Astrocyte of the hippocampus (primary cell): Measurements from ENCODE around the gene PRAMEF7.
"Not testable (repeated sequence)": the region's sequence is repeated elsewhere in the genome, so short reads cannot be mapped to it uniquely, and the experiment has no call there.

Experiments
- DNase-seq: peaks from one replicate; pipeline ENCODE4 v3.0.0; 2011; ENCODE audit warnings: low read depth, low spot score

The PRAMEF7 gene

DNA sequence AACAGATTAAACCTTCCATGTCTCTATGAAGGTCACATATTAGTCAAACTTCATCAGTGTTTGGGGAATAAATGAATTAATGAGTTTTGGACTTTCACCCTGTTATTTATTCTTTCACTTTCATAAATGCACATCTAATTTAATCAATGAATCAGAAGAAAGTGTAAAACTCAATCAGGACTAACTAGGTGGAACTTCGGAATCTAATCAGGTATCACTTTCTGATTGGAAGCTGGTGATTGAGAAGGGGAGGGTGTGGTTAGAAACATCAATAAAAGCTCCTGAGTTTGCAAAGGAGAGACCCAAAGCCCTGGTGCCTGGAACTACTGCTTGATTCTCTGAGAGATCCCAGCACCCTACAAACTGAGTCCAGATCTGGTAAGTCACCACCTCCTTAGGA is at the start of gene PRAMEF7:
PRAMEF7 (plus strand) TSS at position 301 of the 400 bp plus-strand sequence. CDS start 1,083 bp downstream, outside the sequence.
- DNase-seq: not testable (repeated sequence)

DNA sequence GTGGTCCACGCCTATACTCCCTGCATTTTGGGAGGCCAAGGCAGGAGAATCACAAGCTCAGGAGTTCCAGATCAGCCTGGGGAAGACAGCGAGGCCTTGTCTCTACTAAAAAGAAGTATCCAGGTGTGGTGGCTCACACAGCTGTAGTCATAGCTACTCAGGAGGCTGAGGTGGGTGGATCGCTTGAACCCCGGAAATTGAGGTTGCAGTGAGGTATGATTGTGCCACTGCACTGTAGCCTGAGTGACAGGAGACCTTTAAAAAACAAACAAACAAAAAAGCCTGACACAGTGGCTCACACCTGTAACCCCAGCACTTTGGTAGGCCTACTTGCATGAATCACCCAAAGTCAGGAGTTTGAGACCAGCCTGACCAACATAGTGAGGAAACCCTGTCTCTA is 38.0 kb upstream of the PRAMEF7 start:
- DNase-seq: not testable (repeated sequence)

DNA sequence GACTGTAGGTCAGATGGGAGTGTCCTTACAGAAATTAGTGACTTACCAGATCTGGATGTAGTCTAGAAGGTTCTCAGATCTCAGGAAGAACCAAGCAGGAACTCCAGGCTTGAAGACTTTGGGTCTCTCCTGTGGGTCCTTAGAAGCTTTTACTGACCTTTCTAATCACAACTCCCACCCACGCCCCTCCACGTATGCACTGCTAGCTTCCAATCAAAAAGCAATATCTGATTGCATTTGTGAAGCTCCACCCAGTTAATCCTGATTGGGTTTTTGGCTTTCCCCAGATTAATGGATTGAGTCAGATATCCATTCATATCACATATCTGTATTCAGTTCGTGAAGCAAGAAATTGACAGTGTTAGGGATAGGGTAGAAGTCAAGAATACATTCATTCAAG is 30.3 kb upstream of the PRAMEF7 start, which contains the start of gene PRAMEF4:
PRAMEF4 (minus strand) TSS at position 101 of the 400 bp plus-strand sequence. CDS start 2,807 bp downstream, outside the sequence.
- DNase-seq: not testable (repeated sequence)

DNA sequence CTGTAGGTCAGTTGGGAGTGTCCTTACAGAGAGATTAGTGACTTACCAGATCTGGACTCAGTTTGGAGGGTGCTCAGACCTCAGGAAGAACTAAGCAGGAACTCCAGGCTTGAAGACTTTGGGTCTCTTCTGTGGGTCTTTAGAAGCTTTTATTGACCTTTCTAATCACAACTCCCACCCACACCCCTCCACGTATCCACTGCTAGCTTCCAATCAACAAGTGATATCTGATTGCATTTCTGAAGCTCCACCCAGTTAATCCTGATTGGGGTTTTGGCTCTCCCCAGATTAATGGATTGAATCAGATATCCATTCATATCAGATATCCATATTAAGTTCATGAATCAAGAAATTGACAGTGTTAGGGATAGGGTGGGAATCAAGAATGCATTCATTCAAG is 18.2 kb upstream of the PRAMEF7 start, which contains the start of gene PRAMEF10:
PRAMEF10 (minus strand) TSS at position 101 of the 400 bp plus-strand sequence. CDS start 2,423 bp downstream, outside the sequence.
- not testable (repeated sequence) for DNase-seq

DNA sequence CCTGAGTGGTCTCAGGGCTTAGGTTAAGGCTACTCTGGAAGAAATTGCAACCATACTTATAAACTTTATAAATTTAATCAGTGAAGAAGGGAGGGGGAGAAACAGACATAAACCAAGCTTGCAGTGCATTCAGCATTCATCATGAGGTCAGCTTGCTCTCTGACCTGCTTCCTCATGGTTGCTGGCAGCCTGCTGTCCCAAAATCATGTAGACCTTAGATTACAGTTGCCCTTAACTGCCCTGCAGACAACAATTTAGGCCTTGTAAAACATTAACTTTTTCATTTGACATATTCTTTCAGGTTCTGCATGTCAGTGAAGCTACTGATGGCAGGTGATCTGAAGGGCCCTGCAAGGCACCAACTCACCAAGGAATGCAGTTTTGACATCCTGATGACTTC is 17.2 kb upstream of the PRAMEF7 start:
- not testable (repeated sequence) for DNase-seq

DNA sequence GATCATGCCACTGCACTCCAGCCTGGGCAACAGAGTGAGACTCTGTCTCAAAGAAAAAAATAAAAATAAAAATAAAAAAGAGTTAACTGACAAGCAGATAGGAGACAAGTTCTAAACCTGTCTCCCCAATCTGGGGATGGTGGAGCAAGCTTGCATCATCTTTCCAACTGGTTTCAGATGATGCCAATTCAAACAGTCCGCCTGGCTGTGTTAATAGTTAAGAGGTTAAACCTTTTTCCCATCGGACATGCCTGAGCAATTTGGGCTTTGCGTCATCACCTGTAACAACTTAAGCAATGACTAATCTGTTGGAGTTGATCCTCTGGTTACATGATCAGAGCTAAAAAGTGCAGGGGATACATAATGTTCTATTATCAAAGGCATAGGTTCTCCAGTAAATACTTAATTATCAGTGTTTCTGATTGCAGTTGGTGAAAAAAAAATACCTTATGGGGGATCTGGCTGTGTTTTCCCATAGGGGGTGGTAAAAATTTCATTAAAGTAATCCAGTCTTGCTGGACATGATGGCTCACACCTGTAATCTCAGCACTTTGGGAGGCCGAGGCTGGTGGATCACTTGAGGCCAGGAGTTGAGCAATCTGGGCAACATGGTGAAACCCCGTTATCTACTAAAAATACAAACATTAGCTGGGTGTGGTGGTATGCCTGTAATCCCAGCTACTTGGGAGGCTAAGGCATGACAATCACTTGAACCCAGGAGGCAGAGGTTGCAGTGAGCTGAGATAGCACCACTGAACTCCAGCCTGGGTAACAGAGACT is 12.4 kb upstream of the PRAMEF7 start:
- DNase-seq: not testable (repeated sequence)

DNA sequence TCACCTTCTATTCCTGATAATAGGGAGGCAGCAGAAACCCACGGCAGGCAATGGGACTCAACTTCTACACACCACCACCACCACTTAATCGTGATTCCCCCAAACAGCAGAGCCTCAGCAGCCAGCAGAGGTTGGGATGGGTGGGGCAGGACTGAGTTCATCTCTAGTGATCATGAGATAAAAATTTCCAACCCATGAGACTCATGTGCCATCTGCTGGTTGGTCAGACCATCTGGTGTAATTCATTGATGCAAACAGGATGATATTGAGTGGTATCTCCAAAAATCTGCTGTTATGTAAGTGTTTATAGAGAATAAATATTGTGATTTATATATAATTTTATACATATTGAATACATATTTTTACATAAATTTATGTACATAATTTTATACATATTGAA is 5.3 kb downstream of the PRAMEF7 start:
- not testable (repeated sequence) for DNase-seq

DNA sequence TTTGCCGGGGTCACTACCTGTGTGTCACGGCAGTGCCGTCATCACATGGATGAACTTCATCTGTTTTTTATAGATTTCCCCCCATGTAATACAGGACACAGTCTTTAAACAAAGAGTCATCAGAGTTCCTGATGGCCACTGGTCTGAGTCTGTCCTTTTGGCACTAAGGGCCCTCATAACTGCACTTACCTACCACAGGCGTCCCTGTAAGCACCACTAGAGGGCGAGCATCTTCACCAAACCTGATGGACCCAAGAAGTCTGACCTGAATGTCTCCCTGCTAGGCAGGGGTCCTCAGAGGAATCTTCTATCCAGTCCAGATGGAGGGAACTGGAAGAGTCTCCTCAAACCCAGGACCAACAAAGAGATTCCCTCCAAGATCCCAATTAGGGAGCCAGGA is 8.0 kb downstream of the PRAMEF7 start:
- DNase-seq: not testable (repeated sequence)

DNA sequence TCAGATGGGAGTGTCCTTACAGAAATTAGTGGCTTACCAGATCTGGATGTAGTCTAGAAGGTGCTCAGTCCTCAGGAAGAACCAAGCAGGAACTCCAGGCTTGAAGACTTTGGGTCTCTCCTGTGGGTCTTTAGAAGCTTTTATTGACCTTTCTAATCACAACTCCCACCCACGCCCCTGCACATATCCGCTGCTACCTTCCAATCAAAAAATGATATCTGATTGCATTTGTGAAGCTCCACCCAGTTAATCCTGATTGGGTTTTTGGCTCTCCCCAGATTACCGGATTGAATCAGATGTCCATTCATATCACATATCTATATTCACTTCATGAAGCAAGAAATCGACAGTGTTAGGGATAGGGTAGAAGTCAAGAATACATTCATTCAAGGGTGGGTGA is 31.1 kb downstream of the PRAMEF7 start, which contains the start of gene PRAMEF6:
PRAMEF6 (minus strand) TSS at position 101 of the 400 bp plus-strand sequence. CDS start 5,062 bp downstream, outside the sequence.
- DNase-seq: not testable (repeated sequence)
